Lung (tissue), 12 donors: ENCODE results near the gene EFL1. TPM values are rescaled to one million over a fixed set of nuclear protein-coding genes. Genes with fewer than 3 reads are reported as not detected.

Experiments used
- ATAC-seq: fragments of 200-7000 bp; cut with Tn5 transposase; one replicate; pipeline ENCODE4 v1.9.1; 2020; ENCODE audit warnings: moderate number of reproducible peaks; ENCODE audit not compliant: insufficient read depth, low FRiP score
- DNase-seq, 3 donors: peaks; one replicate each; pipeline ENCODE4 v3.0.0-alpha.2; 2013 to 2017
- H3K27ac ChIP-seq, 2 donors: one replicate each; pipeline ENCODE4 v1.5.1; 2013; ENCODE audit warnings: mild to moderate bottlenecking in 2 of 2, moderate library complexity in 2 of 2, control low read depth in 1 of 2, inconsistent platforms in 1 of 2, low read depth in 1 of 2, low read length in 1 of 2
- H3K27me3 ChIP-seq, 3 donors: one replicate each; pipeline ENCODE4 v1.5.1; 2013; ENCODE audit warnings: low read length in 2 of 3; ENCODE audit not compliant: control insufficient read depth in 3 of 3, insufficient read depth in 3 of 3
- H3K36me3 ChIP-seq, 4 donors: one replicate each; pipeline ENCODE4 v1.5.1; 2013; ENCODE audit warnings: low read length in 4 of 4, mild to moderate bottlenecking in 1 of 4, moderate library complexity in 1 of 4; ENCODE audit not compliant: control insufficient read depth in 4 of 4, insufficient read depth in 4 of 4
- H3K4me1 ChIP-seq, 5 donors: one replicate each; pipeline ENCODE4 v1.5.1; 2013; ENCODE audit warnings: low read length in 5 of 5, mild to moderate bottlenecking in 2 of 5, moderate library complexity in 1 of 5; ENCODE audit not compliant: control insufficient read depth in 5 of 5, insufficient read depth in 5 of 5
- H3K4me3 ChIP-seq: one replicate; pipeline ENCODE4 v1.5.1; 2013; ENCODE audit warnings: mild to moderate bottlenecking, control low read depth, moderate library complexity
- H3K9ac ChIP-seq, 2 donors: one replicate each; pipeline ENCODE4 v1.5.1; 2013; ENCODE audit warnings: low read length in 2 of 2, control low read depth in 1 of 2; ENCODE audit not compliant: insufficient read depth in 1 of 2
- H3K9me3 ChIP-seq, 4 donors: one replicate each; pipeline ENCODE4 v1.5.1; 2013; ENCODE audit warnings: low read length in 3 of 4, mild to moderate bottlenecking in 1 of 4, moderate library complexity in 1 of 4; ENCODE audit not compliant: control insufficient read depth in 4 of 4, insufficient read depth in 3 of 4
- WGBS, 2 donors: extraction: QIAGEN DNeasy Blood & Tissue Kit; methylation state at CpG; one replicate each; pipeline ENCODE4 v1.1.7; 2013; 5-methylcytosine and 5-hydroxymethylcytosine counted together
- polyA plus RNA-seq, 2 donors: library from polyadenylated mRNA; stranded (reverse); fragments of 200-250 nt; gene quantifications; one replicate each; pipeline ENCODE4 v1.2.1, GENCODE V29; 2013
- total RNA-seq, 2 donors: library from RNA; depleted of rRNA in 1 of 2; stranded (reverse); fragments of >200 nt in 1 of 2; gene quantifications; one replicate each; pipeline ENCODE4 v1.2.1, GENCODE V29; 2014 to 2021
- TF ChIP-seq, protein P1 (sequence below): IDR thresholded peaks from 2 replicates; pipeline ENCODE4 v1.5.1; 2012; ENCODE audit warnings: mild to moderate bottlenecking; ENCODE audit errors: control extremely low read depth, extremely low read depth
- donor health status: control.
- donor health status: control.
- donor health status: Bipolar disorder and iron deficiency.
- donor health status: healthy.
- donor health status: DM: yes; HTN: yes; CAD: no.

EFL1 gene
- total and polyA plus RNA-seq, 4 donors = 4.1 to 22.9 (median 11.5) TPM

DNA sequence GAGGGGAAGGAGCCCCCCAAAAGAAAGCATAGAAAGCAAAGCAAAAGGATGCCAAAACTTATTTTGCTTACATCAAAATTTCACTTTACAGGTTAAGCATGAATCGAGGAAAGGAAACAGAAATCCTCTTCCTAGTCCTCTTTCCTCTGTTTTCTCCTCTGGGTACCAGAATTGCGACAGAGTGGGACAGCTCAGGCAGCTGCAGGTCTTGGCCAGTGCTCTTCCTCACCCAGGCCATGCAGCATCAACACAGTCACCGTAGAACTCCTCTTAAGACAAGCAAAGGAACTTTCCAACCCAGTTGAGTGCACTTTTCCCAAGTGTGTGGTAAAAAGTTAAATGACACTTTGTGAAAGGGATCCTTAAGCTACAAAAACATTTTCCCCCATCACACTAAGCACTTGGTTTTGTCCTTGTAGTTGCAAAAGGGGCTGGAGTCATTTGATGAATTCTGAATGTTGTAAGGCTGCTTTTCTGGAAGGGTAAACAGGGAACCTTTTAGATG is 170.8 kb downstream of the EFL1 start:
- no peak for ATAC-seq
- WGBS, 2 donors = 73 to 85% methylated on average over 3 of the region's 3 CpGs
- H3K9me3 ChIP-seq = peaks cover 0 to 5% (median 0%) of the 10 kb centered on the region in 4 donors
- H3K9ac ChIP-seq = no peak overlapping the region
- no peak overlapping the region for H3K27ac ChIP-seq
- no peak overlapping the region for H3K4me3 ChIP-seq
- no peaks in the 10 kb centered on the region for H3K4me1 ChIP-seq
- no peak for DNase-seq
- H3K27me3 ChIP-seq = no peaks in the 10 kb centered on the region
- TF ChIP-seq, protein P1, sequence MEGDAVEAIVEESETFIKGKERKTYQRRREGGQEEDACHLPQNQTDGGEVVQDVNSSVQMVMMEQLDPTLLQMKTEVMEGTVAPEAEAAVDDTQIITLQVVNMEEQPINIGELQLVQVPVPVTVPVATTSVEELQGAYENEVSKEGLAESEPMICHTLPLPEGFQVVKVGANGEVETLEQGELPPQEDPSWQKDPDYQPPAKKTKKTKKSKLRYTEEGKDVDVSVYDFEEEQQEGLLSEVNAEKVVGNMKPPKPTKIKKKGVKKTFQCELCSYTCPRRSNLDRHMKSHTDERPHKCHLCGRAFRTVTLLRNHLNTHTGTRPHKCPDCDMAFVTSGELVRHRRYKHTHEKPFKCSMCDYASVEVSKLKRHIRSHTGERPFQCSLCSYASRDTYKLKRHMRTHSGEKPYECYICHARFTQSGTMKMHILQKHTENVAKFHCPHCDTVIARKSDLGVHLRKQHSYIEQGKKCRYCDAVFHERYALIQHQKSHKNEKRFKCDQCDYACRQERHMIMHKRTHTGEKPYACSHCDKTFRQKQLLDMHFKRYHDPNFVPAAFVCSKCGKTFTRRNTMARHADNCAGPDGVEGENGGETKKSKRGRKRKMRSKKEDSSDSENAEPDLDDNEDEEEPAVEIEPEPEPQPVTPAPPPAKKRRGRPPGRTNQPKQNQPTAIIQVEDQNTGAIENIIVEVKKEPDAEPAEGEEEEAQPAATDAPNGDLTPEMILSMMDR = no peak
- H3K36me3 ChIP-seq = no peaks in the 10 kb centered on the region

DNA sequence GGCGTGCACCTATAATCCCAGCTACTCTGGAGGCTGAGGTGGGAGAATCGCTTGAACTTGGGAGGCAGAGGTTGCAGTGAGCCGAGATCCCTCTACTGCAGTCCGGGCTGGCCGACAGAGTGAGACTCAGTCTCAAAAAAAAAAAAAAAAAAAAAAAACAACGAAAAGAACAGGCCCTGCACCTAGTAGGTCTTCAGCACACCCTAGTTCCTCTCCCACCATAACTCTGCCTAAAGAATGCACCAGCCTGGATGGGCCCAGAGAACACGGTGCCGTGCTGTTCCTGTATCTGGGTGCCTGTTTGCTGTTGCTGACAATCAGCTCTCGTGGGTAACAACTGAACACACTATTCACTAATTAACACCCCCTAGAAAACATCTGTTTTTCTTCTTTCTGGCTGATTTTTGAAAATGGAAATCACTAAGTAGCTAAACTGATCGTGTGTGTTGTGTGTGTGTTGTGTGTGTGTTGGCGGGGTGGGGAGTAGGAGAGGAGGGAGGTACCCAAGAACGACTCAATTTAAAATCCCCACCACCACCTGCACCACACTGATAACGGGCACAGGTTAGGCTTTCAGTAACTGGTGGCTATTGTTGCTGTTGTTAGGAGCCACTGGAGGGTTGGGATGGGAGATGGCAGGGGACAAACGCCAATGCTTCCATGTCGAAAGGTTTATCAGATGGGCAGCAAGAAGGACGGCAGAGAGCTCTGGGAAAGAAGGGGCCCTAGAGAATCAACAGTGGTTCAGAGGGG is 176.1 kb downstream of the EFL1 start:
- TF ChIP-seq, protein P1 = no peak
- 86 to 94% methylated on average over 16 of the region's 16 CpGs for WGBS, 2 donors

DNA sequence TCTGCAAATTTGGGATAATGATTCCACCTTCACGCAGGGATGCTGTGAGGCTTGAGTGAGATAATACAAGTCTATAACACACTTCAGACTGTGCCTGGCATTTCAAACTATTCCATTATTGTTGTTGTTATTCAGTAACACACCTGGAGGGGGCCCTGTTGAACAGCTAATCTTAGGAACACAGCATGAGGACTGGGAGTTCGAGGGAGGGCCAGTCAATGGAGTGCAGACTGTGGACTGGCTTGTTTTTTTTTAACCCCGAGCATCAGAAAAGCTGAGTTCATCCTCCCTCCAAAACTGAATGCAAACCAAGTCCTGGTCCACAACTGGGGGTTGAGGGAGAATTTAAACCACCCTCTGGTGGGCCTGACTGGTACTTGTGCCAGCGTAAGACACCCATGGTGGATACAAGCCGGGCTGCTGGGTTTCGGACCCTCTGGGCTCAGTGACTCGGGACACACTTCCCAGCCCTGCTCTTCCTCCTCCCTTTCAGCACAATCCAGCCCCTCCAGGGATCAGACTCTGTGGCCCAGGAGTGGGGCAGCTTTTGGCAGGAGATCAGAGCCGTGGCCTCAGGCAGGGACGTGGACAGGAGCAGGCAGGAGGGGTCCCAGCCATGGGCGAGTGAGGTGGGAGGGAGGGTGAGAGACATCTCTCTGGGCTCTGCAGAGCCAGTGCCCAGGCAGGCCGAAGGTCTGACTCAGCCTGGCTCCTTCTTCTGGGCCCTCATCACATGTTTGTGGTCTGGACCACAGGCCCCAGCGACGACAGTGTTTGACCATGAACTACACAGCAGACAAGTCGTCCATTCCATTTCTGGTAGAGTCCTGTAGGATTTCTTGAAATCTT is 180.4 kb downstream of the EFL1 start:
- Histone ChIP-seq H3K36me3 (no peaks in the 10 kb centered on the region), H3K27me3 (no peaks in the 10 kb centered on the region), H3K9ac (no peak overlapping the region), H3K27ac (no peak overlapping the region), H3K4me3 (no peak overlapping the region), H3K4me1 (no peaks in the 10 kb centered on the region), H3K9me3 (peaks cover 0 to 1% (median 0%) of the 10 kb centered on the region in 4 donors)
- 73 to 81% methylated on average over 14 of the region's 14 CpGs for WGBS, 2 donors
- ATAC-seq (no peak), DNase-seq (no peak)
- TF ChIP-seq, protein P1 = no peak

More for the DNA sequence above, 176.1 kb downstream of the EFL1 start:
- Histone ChIP-seq H3K9me3 (no peaks in the 10 kb centered on the region), H3K27ac (no peak overlapping the region), H3K4me3 (no peak overlapping the region), H3K36me3 (no peaks in the 10 kb centered on the region), H3K9ac (no peak overlapping the region), H3K4me1 (no peaks in the 10 kb centered on the region), H3K27me3 (no peaks in the 10 kb centered on the region)
- no peak for ATAC-seq
- DNase-seq = no peak
